ENCODE measurements around the gene ORAI2. TPM values are rescaled to one million over a fixed set of nuclear protein-coding genes. Genes with fewer than 3 reads are reported as not detected.

ORAI2 gene
- total and polyA plus RNA-seq, 10 of the 15 experiments (the other 5 are each of a cell fraction or from before 2014, with no cell fraction given): 5.8 to 111 (median 46.9) TPM

- no peak for TF ChIP-seq ZBTB33 (IDR thresholded peaks at IDR 0.05)
- TF ChIP-seq PBX3 (IDR thresholded peaks at IDR 0.05; ENCODE audit: insufficient replicate concordance, low read depth, low read length): no peak
- no peak for TF ChIP-seq SREBF2 (IDR thresholded peaks at IDR 0.05; ENCODE audit: low read length)
- no peak for TF ChIP-seq NFYA (IDR thresholded peaks at IDR 0.05; ENCODE audit: borderline replicate concordance, low read depth, low read length)
- TF ChIP-seq FOS (IDR thresholded peaks at IDR 0.05; ENCODE audit: borderline replicate concordance, extremely low read depth, insufficient read length): no peak
- TF ChIP-seq ELK1 (IDR thresholded peaks at IDR 0.05; ENCODE audit: low read depth, low read length): no peak
- TF ChIP-seq CHD2 (IDR thresholded peaks at IDR 0.05; ENCODE audit: borderline replicate concordance, low read depth, low read length): 0 out of 2 replicates have a peak, but pooled peaks have one; percentile 9
- TF ChIP-seq SMARCA5 (IDR thresholded peaks at IDR 0.05): peak; percentile 22
- TF ChIP-seq LARP7 (IDR thresholded peaks at IDR 0.05): peak; percentile 58; the same call in 1 of the 2 replicates
- TF ChIP-seq ETV6 (conservative IDR thresholded peaks at IDR 0.05 in 1 of 2, IDR thresholded peaks at IDR 0.05 in 1 of 2; ENCODE audit: borderline replicate concordance in 1 of 2, low read depth in 1 of 2): no peak
- TF ChIP-seq ZBTB40 (IDR thresholded peaks at IDR 0.05; ENCODE audit: borderline replicate concordance): 0 out of 2 replicates have a peak, but pooled peaks have one; percentile 38
- no peak for TF ChIP-seq FOXK2 (IDR thresholded peaks at IDR 0.05)
- TF ChIP-seq NBN (IDR thresholded peaks at IDR 0.05): no peak
- peak; percentile 94 for TF ChIP-seq USF1 (IDR thresholded peaks at IDR 0.05; ENCODE audit: borderline replicate concordance, extremely low read length, insufficient read depth, low read depth, low read length)
- no peak for TF ChIP-seq HCFC1 (IDR thresholded peaks at IDR 0.05; ENCODE audit: low read length)
- no peak for TF ChIP-seq JUND (IDR thresholded peaks at IDR 0.05; ENCODE audit: low read depth, low read length)
- no peak for TF ChIP-seq ZZZ3 (IDR thresholded peaks at IDR 0.05; ENCODE audit: control insufficient read depth, insufficient read length, low read depth)
These were observed at the start of gene ORAI2 (continued) for GRCh38 chr7:102433219-102434038.

All from GM12878 (cell line).